ENCODE data around the gene KLHL22.

GRCh38 chr22:20479612-20480196 lies 15.9 kb downstream of the KLHL22 start:
- no peak for TF ChIP-seq CTCF (conservative IDR thresholded peaks at IDR 0.05; ENCODE audit: low read depth, low read length)
- no peak for TF ChIP-seq MAFK (IDR thresholded peaks at IDR 0.05; ENCODE audit: low read depth, low read length)
- TF ChIP-seq POLR2A (IDR thresholded peaks at IDR 0.05; ENCODE audit: low read depth, low read length) = no peak
- no peak for TF ChIP-seq NFE2L2 (IDR thresholded peaks at IDR 0.05; ENCODE audit: low read depth, low read length)
- TF ChIP-seq RFX5 (IDR thresholded peaks at IDR 0.05; ENCODE audit: low read depth, low read length) = no peak
- TF ChIP-seq SMC3 (IDR thresholded peaks at IDR 0.05; ENCODE audit: low read depth, low read length) = no peak

Data from IMR-90 (cell line).